Skeletal muscle tissue (tissue), 4 donors: ENCODE measurements around the gene CARTPT. TPM values are rescaled to one million over a fixed set of nuclear protein-coding genes. Genes with fewer than 3 reads are reported as not detected.

Source experiments
- H3K27ac ChIP-seq: one replicate; pipeline ENCODE4 v1.7.0; 2013; ENCODE audit warnings: mild to moderate bottlenecking, low read depth, low read length, inconsistent platforms
- H3K27me3 ChIP-seq, 3 donors: one replicate each; pipeline ENCODE4 v1.7.0; 2013; ENCODE audit warnings: low read length in 3 of 3; ENCODE audit not compliant: control insufficient read depth in 3 of 3, insufficient read depth in 3 of 3
- H3K36me3 ChIP-seq, 3 donors: one replicate each; pipeline ENCODE4 v1.7.0; 2013; ENCODE audit warnings: low read length in 3 of 3; ENCODE audit not compliant: control insufficient read depth in 3 of 3, insufficient read depth in 3 of 3
- H3K4me1 ChIP-seq, 3 donors: one replicate each; pipeline ENCODE4 v1.7.0; 2013; ENCODE audit warnings: low read length in 3 of 3, mild to moderate bottlenecking in 3 of 3; ENCODE audit not compliant: control insufficient read depth in 3 of 3, insufficient read depth in 3 of 3
- H3K4me3 ChIP-seq, 3 donors: one replicate each; pipeline ENCODE4 v1.7.0; 2013; ENCODE audit warnings: low read length in 3 of 3
- H3K9ac ChIP-seq, 3 donors: one replicate each; pipeline ENCODE4 v1.7.0; 2013; ENCODE audit warnings: low read length in 3 of 3, mild to moderate bottlenecking in 3 of 3, moderate library complexity in 2 of 3, low read depth in 1 of 3
- H3K9me3 ChIP-seq, 3 donors: one replicate each; pipeline ENCODE4 v1.7.0; 2013; ENCODE audit warnings: low read length in 3 of 3; ENCODE audit not compliant: control insufficient read depth in 3 of 3
- total RNA-seq: library from RNA; depleted of rRNA; stranded (reverse); fragments of >200 nt; gene quantifications from one replicate; pipeline ENCODE4 v1.2.3, GENCODE V29; 2014
- donor health status: Osteomylitis.

The CARTPT gene
- total RNA-seq, 1 donor from 2014 or later = not detected

GRCh38 chr5:71699233-71699632 is 19.8 kb upstream of the CARTPT start:
- H3K27me3 ChIP-seq = peaks cover 0 to 10% (median 6%) of the 10 kb centered on the region in 3 donors

GRCh38 chr5:71699751-71700150 is 19.3 kb upstream of the CARTPT start:
- Histone ChIP-seq H3K27me3 (peaks cover 0 to 10% (median 6%) of the 10 kb centered on the region in 3 donors), H3K9me3 (no peaks in the 10 kb centered on the region), H3K9ac (no peak overlapping the region), H3K4me3 (no peak overlapping the region), H3K36me3 (no peaks in the 10 kb centered on the region), H3K27ac (no peak overlapping the region), H3K4me1 (no peaks in the 10 kb centered on the region)

More at GRCh38 chr5:71699233-71699632, 19.8 kb upstream of the CARTPT start:
- no peaks in the 10 kb centered on the region for H3K36me3 ChIP-seq
- no peak overlapping the region for H3K9ac ChIP-seq
- H3K27ac ChIP-seq = no peak overlapping the region
- H3K9me3 ChIP-seq = no peaks in the 10 kb centered on the region
- no peaks in the 10 kb centered on the region for H3K4me1 ChIP-seq
- H3K4me3 ChIP-seq = no peak overlapping the region

GRCh38 chr5:71700803-71701202 is 18.3 kb upstream of the CARTPT start:
- Histone ChIP-seq H3K36me3 (no peaks in the 10 kb centered on the region), H3K4me3 (no peak overlapping the region), H3K9ac (no peak overlapping the region), H3K9me3 (no peaks in the 10 kb centered on the region), H3K27ac (no peak overlapping the region), H3K4me1 (no peaks in the 10 kb centered on the region), H3K27me3 (peaks cover 0 to 6% (median 6%) of the 10 kb centered on the region in 3 donors)

DNA sequence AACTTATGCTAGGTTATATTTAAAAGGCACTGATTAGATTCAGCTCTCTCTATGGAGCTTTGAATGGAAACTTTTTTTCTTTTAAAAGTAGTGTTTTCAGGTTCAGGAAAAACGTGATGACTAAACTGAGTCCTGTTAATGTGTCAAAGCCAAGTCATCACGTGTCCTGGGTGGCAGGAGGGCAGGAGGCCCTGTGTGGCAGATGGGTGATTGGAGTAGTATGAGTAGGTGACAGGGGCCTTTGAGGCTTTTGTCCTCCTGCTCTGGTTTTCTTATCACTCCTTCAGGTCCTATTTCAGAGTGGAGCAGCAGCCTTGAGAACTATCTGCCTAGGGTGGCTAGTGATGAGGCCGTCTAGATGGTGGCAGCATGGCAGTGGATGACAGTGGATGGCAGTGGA is 17.7 kb upstream of the CARTPT start:
- no peak overlapping the region for H3K9ac ChIP-seq
- H3K9me3 ChIP-seq = no peaks in the 10 kb centered on the region
- no peaks in the 10 kb centered on the region for H3K4me1 ChIP-seq
- H3K27ac ChIP-seq = no peak overlapping the region
- H3K27me3 ChIP-seq = peaks cover 0 to 6% (median 6%) of the 10 kb centered on the region in 3 donors
- H3K36me3 ChIP-seq = no peaks in the 10 kb centered on the region
- H3K4me3 ChIP-seq = no peak overlapping the region

DNA sequence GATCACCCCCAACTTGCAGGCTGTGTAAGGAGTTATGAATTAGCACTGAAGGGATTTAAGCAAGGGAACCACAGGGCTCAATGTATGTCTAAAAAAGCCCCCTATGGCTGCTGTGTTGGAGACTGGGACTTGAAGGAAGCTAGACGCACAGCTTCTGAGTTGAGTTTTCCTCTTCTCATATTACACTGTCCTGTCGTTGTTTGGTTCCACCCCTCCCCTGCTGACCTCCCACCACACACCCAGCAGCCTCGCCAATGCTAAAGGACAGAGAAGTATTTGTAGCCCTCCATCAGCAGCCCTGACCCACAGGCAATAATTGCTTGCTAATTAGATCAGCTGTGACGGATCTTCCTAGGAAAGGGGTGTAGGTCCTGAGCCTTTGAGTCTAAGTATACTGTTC is 15.1 kb upstream of the CARTPT start:
- H3K36me3 ChIP-seq = no peaks in the 10 kb centered on the region
- no peak overlapping the region for H3K9ac ChIP-seq
- H3K27ac ChIP-seq = no peak overlapping the region
- H3K27me3 ChIP-seq = peaks cover 0 to 9% (median 3%) of the 10 kb centered on the region in 3 donors
- H3K4me1 ChIP-seq = no peaks in the 10 kb centered on the region
- H3K4me3 ChIP-seq = no peak overlapping the region
- H3K9me3 ChIP-seq = no peaks in the 10 kb centered on the region

DNA sequence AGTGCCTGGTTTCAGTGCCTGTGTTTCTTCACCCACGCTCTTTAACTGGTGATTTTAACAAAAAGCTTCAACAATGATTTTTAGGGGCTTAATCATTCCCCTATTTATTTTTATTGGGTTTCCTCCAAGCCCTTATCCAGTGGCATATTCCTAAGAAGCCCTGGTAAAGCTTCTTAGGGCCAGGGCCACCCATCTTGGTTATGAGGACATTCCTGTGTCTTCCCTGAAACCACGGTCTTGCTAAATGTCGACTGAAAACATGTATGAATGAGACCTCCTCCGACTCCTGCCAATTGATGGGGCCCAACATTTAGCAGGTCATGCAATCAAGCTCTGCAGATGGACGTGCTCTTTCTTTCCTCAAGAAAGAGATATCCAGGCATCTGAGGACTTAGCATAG is 13.7 kb upstream of the CARTPT start:
- Histone ChIP-seq H3K27ac (no peak overlapping the region), H3K9ac (no peak overlapping the region), H3K9me3 (no peaks in the 10 kb centered on the region), H3K27me3 (peaks cover 0 to 9% (median 5%) of the 10 kb centered on the region in 3 donors), H3K36me3 (no peaks in the 10 kb centered on the region), H3K4me3 (no peak overlapping the region), H3K4me1 (no peaks in the 10 kb centered on the region)

- Histone ChIP-seq H3K4me1 (no peaks in the 10 kb centered on the region), H3K27ac (no peak overlapping the region), H3K9ac (no peak overlapping the region), H3K4me3 (no peak overlapping the region), H3K36me3 (no peaks in the 10 kb centered on the region), H3K27me3 (peaks cover 0 to 6% (median 5%) of the 10 kb centered on the region in 3 donors), H3K9me3 (no peaks in the 10 kb centered on the region)
Observed at GRCh38 chr5:71706906-71707305, 12.2 kb upstream of the CARTPT start.

DNA sequence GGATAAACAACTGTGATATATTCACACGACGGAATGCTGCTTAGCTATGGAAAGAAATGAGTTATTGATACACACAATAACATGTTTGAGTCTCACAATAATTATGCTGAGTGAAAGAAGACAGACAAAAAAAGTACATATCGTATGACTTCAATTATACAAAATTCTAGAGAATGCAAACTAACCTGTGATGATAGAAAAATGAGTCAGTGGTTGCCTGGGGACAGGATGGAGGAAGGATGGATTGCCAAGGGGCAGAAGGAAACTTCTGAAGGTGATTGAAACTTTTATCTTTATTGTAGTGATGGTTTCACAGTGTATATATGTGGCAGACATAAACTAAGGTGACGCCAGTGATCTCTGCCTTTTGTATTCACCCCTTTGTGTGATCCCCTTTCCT is 7.5 kb upstream of the CARTPT start:
- Histone ChIP-seq H3K9me3 (peaks cover 0 to 3% (median 0%) of the 10 kb centered on the region in 3 donors), H3K27ac (no peak overlapping the region), H3K36me3 (no peaks in the 10 kb centered on the region), H3K4me1 (no peaks in the 10 kb centered on the region), H3K9ac (no peak overlapping the region), H3K4me3 (no peak overlapping the region), H3K27me3 (peaks cover 0 to 5% (median 3%) of the 10 kb centered on the region in 3 donors)

DNA sequence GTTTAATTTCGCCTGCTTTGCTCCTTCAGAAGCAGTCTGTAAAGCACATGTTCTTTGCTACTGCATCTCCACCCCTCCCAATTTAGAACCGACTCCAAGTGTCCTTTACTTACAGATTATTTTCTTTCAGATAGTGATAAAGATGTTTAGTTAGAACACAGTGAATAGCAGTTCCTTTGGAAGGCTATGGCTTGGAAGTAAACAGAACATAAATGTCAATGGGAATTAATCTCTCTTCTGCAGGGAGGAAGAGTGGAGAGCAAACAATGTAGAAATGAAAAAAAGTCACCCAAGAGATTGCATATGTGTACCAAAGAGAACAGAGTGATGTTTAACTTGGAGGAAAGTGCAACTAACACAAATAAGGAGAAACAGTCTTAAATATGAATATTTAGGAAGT is 4.2 kb upstream of the CARTPT start:
- Histone ChIP-seq H3K27ac (no peak overlapping the region), H3K36me3 (no peaks in the 10 kb centered on the region), H3K4me1 (no peaks in the 10 kb centered on the region), H3K27me3 (peaks cover 15 to 24% (median 22%) of the 10 kb centered on the region in 3 donors), H3K4me3 (no peak overlapping the region), H3K9ac (no peak overlapping the region), H3K9me3 (peaks cover 0 to 3% (median 0%) of the 10 kb centered on the region in 3 donors)

- H3K4me1 ChIP-seq = no peaks in the 10 kb centered on the region
- peaks cover 0 to 6% (median 4%) of the 10 kb centered on the region in 3 donors for H3K27me3 ChIP-seq
- H3K36me3 ChIP-seq = no peaks in the 10 kb centered on the region
Observed at GRCh38 chr5:71727978-71728377, 8.9 kb downstream of the CARTPT start.

GRCh38 chr5:71731015-71731414 is 11.9 kb downstream of the CARTPT start:
- no peak overlapping the region for H3K27ac ChIP-seq
- H3K9ac ChIP-seq = no peak overlapping the region
- H3K27me3 ChIP-seq = no peaks in the 10 kb centered on the region
- H3K4me3 ChIP-seq = no peak overlapping the region
- H3K4me1 ChIP-seq = no peaks in the 10 kb centered on the region
- no peaks in the 10 kb centered on the region for H3K36me3 ChIP-seq
- H3K9me3 ChIP-seq = no peaks in the 10 kb centered on the region

More at GRCh38 chr5:71727978-71728377, 8.9 kb downstream of the CARTPT start:
- H3K9me3 ChIP-seq = no peaks in the 10 kb centered on the region
- H3K9ac ChIP-seq = no peak overlapping the region
- no peak overlapping the region for H3K4me3 ChIP-seq
- H3K27ac ChIP-seq = no peak overlapping the region
